ENCODE results near the gene NOTCH4.

DNA sequence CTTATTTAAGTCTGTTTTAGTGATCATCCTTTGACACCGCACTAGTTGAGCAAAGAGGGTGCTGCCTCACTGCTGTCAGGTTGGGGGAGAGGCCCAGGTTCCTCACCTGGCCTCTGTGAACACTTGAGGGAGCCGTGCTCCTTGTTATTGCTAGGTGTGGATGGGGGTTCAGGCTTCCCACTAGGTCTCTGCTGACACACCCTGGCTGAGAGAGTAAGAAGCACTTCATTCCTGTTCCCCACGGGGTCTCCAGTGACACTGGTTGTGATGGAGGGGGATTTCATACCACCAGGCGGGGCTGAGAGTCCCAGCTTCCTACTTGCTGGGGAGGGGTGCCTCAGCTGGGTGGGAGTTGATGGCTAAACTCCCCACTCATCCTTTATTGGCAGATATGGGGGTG is 11.1 kb upstream of the NOTCH4 start:
- TF ChIP-seq EZH2 (IDR thresholded peaks at IDR 0.05; ENCODE audit: insufficient read depth, poor library complexity, severe bottlenecking) (no peak), EZH2phosphoT487 (IDR thresholded peaks at IDR 0.05; ENCODE audit: insufficient read depth, low read depth) (no peak)
